T-helper 22 cell (primary cell): ENCODE data around the gene LAMTOR5.
"Not testable (repeated sequence)": the region's sequence is repeated elsewhere in the genome, so short reads cannot be mapped to it uniquely, and the experiment has no call there.

Experiments used
- DNase-seq: peaks from one replicate; pipeline ENCODE4 v3.0.0-alpha.2; 2020; ENCODE audit warnings: low read depth

Gene LAMTOR5

DNA sequence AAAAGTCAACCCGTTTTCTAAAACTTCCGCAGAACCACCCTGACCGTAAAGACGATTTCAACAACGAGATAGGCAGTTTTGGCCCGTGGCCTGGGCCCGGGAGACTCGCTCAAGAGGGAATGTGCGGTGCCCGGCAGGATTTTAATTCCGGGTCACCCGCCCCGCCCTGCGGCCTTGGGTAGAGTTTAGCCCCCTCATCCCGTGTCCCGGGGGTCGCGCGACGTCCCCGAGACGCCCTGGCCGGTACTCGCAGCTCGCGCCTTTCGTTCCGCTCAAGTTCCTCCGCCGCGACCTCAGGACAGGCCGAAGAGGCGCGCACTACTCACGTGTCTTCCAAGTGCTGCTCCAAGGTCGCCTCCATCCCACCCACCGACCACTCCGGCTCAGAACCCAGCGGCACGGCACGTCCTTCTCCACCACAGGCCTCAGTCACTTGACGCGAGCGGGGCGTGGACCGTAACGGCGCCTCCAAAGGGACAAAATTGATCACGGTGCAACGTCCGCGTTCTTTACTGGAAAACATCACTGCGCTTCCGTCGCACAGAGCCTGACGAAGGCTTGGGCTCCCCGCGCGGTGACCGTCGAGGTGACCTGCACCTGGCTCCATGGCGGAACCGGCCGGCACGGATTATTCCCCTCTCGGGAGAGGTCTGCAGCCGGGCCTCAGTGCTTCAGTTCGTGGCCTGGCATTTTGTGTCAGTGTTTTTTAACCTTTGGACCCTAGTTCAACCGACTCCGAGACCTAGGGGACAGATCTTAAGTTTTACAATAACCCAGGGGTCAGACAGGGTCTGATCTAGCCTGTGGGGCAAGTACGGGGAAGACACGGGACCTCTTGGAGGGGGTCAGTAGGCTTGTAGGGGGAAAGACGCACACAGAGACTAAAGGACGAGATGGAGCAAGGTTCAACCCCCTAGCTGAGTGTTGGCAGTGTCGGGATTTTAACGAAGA is at the start of gene LAMTOR5:
TSS of gene LAMTOR5 (minus strand) at position 435 of the 951 bp plus-strand sequence. CDS start at position 361, 74 bp downstream.
- DNase-seq, result peak; percentile 82

DNA sequence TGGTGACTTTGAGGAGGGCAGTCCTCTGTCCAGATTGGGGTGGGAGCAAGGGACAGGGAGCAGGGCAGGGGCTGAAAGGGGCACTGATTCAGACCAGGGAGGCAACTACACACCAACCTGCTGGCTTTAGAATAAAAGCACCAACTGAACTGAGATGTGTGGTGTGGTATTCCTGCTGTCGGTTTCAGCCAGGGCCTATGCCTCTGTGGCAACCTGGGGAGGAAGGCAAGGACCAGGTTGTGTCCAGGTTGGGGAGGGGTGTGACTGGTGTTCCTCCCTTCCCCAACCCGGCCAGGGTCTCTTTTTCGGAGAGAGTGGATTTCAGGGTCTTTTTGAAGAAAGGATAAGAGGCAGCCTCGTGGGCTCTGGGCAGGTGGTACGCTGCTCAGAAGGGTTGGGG is 49.7 kb upstream of the LAMTOR5 start:
- DNase-seq, result no peak

DNA sequence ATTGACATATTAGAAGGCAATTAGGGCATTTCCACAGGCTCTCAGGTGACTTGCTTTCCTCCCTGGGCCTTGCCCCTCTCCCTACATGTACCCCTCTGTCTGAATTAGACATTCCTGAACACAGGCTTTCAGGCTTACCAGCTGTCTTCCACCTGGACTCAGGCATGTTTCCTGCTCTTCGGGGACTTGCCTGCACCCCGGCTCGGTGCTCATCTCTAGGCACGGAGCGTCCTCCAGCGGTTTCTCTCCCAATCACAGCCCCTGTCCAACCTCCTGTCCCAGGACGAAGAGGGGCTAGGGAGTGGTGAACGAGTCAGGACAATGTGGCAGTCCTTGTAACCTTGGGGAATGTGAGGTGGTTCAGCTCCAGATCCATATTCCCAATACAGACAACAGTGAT is 47.7 kb upstream of the LAMTOR5 start:
- no peak for DNase-seq

DNA sequence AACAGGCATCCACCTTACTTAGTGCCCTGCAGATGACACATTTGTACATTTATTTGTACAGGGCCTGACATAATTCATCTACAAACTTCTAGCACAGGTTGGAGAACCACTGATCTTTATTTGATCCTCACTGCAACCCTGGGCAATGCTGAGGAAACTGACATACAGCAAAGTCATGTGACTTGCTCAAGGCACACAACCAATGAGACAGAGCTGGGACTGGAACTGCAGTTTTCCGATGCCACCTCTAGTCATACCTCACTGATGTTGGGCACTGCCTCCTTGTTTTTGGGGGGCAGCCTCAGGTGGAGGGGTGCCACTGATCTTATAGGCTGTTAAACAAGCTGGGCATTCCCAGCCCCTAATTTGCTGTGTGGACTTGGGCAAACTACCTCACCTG is 46.8 kb upstream of the LAMTOR5 start:
- no peak for DNase-seq

DNA sequence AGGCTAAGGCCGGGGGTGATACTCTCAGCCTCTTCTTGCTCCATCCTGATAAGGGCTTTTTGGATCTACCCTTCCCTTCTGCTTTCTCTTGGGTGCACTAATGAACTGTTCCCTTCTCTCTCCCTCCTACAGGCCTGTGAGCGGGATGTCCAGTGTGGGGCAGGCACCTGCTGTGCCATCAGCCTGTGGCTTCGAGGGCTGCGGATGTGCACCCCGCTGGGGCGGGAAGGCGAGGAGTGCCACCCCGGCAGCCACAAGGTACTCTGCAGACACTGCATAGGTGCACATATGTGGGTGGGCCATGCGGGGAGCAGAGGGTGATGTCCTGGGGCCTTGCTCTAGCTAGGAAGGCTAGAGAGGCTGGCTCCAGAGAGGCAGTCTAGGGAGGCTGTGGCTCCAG is 46.3 kb upstream of the LAMTOR5 start:
- DNase-seq, result no peak

DNA sequence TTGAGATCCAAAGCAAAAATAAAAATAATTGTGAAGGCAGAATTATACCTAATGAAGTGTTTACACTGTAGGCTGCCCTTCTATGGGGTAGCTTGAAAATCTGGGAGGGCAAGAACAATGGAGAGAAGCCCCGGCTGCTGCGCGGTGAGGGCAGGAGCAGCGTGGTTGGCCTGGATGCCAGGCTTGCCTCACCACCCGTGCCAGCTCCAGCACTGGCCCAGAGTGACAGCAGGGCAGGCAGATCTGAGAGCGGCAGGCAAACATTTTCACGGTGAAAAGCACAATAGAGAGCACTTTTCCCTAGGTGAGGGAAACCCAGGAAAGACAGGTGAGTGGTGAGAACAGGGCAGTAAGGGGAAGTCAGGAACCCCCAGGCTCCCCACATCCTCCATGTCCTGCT is 44.8 kb upstream of the LAMTOR5 start:
- DNase-seq, result no peak

DNA sequence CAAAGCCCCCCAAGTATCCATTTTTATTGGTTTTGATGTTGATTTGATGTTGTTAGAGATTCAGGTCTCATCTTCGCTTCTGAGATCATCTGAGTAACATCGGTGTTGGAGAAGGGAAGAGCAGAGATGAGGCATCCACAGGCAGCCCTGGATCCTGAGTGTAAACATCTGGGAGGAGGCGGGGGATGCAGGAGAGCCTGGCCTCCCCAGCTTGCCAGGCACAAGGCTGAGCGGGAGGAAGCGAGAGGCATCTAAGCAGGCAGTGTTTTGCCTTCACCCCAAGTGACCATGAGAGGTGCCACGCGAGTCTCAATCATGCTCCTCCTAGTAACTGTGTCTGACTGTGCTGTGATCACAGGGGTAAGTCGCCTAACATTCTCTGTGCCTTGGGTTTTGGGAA is 43.4 kb upstream of the LAMTOR5 start, which contains the start of gene PROK1:
TSS of gene PROK1 (plus strand) at position 221 of the 400 bp plus-strand sequence. CDS start at position 289, 68 bp downstream.
- DNase-seq, result no peak

DNA sequence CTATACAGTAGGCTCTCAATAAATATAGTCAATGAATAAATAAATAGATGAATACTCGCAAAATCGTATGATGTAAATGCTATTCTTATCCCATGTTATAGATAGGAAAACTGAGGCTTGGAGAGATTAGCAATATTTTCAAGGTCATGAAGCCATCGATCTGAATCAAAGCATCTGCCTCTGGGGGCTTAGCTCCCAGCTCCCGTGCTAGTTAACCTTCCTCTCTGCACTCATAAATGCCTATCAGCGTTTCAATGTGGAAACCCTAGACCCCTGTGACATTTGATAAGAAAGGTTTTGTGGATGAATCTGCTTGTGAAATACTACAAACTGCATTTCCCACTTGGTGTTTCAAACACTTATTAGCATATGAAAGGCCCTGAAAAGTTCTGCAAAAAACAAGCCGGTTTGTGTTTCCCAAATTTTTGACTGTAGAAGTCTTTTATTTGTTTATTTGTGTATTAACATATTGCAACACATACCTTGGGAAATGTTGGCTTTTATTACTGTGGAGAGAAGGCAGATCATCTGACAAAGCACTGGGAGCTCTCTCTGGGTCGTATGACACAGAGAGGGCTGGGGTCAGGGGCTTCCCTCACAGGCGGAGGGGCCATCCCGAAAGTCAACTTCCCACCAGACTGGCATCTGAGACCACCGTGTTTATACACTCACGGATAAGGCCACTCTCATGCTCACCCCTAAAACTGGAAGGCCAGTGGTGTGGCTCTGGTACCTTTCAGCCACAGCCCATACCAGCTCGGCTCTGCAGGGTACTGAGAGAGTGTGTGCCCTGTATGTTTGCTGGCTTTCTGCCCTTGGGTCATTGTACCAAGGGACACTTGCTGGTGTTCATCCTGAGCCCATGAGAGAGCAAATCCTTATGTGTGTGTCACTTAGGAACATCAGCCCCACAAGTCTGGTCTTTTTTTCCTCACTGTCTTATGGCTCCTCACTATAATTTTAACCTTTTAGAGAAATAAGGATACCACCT is 42.5 kb upstream of the LAMTOR5 start:
- no peak for DNase-seq

DNA sequence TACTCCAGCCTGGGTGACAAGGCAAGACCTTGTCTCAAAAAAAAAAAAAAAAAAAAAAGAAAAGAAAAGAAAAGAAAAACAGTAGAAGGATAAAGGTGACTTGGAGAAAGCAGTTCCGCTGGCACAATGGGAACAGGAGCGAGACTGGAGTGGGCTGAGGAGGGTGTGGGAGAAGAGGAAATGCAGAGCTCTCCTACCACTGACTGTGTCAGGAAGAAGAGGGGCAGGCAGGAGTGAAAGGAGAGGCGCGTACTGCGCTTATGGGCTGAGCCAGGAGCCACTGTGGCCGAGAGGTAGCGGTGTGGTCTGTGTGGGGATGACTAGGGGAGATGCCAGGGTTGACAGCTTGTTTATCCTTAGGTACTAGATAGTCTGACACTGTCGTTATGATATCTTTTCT is 37.1 kb upstream of the LAMTOR5 start:
- no peak for DNase-seq

DNA sequence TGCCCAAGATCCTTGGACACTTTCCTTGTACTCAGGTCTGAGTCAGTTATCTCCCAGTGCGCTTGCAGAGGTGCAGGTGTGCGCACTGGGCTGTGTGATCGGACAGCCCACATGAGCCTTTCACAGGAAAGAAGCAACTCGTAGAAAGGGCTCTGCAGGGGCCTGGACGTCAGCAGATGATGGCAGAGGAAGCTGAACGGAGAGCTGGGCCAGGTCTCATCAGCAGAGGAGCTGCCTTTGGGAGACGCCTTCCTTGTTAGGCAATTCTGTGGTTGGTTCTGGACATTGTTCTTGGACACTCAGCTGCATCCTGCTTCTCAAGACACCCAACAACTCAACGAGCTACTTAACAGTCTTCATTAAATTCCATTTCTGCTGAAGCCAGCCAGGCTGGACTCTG is 36.0 kb upstream of the LAMTOR5 start:
- DNase-seq, result no peak

DNA sequence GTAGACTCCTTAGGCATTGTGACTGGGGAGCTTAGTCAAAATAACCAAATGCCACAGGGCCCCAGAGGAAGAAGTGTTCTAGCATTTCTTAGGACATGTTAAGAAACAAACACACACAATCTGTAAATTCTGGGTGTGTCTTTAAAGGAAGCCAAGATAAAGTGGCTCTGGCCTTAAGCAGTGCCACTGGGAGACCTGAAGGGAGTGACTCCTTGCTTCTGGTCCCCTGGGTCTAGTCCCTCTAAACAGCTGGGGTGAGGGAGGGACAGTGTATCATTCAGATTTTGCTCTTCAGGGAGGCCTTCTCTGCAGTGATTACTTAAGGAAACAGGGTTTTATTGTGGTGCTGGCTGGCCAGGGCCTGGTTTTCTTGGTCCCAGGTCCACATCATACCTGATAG is 34.4 kb upstream of the LAMTOR5 start:
- no peak for DNase-seq

DNA sequence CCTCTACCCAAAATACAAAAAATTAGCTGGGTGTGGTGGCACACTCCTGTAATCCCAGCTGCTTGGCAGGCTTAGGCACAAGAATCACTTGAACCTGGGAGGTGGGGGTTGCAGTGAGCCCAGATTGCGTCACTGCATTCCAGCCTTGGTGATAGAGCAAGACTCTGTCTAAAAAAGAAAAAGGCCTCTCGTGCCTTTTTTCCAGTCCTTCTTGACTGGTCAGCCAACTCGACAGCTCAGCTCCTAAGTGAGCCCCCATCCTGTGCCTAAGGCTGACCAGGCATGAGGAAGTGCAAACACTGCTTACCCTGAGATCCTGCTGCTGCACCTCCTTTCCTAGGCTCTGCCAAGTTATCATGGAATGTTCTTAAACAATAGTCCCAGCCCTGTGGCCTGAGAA is 33.4 kb upstream of the LAMTOR5 start:
- DNase-seq, result no peak

DNA sequence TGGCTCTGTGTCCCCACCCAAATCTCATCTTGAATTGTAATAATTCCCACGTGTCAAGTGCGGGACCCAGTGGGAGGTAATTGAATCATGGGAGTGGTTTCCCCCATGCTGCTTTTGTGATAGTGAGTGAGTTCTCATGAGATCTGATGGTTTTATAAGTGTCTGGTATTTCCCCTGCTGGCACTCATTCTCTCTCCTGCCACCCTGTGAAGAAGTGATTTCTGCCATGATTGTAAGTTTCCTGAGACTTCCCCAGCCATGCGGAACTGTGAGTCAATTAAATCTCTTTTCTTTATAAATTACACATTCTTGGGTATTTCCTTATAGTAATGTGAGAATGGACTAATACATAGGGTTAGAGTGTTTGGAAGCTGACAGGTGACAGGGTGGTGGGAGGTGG is 32.4 kb upstream of the LAMTOR5 start:
- not testable (repeated sequence) for DNase-seq

DNA sequence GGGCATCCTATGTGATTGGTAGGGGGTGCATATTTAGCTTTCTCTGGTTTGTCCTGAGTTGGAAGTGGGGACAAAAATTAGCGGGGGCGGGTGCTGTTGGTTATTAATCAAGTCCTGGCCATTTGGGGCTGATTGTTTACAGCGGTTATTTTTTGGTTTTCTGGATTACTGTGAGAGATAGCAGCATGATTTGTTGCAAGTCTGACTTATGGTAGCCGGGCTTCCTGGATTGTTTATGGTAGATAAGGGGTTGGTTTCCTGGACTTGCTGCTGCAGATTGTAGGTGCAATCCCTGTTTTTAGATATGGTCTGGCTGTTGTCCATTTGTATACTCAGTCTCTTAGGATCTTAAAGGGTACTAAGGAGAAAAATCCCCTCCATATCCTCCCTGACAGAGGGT is 31.4 kb upstream of the LAMTOR5 start:
- no peak for DNase-seq

DNA sequence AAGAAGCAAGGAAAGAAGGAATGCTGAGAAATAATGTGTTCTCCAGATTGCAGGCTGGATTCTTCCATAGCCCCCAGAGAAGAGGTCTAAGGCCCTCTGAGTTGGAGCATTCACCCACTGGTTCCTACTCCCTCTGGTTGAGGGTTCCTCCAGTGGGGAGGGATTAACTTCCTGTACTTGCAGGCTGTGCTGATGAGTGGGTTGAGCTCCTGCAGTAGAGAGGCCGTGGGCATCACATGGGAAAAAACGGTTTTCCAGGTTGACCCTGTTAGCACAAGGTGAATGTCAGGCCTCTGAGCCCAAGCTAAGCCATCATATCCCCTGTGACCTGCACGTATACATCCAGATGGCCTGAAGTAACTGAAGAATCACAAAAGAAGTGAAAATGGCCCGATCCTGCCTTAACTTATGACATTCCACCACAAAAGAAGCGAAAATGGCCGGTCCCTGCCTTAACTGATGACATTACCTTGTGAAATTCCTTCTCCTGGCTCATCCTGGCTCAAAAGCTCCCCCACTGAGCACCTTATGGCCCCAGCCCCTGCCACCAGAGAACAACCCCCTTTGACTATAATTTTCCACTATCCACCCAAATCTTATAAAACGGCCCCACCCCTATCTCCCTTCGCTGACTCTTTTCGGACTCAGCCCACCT is 30.3 kb upstream of the LAMTOR5 start:
- DNase-seq, result not testable (repeated sequence)

DNA sequence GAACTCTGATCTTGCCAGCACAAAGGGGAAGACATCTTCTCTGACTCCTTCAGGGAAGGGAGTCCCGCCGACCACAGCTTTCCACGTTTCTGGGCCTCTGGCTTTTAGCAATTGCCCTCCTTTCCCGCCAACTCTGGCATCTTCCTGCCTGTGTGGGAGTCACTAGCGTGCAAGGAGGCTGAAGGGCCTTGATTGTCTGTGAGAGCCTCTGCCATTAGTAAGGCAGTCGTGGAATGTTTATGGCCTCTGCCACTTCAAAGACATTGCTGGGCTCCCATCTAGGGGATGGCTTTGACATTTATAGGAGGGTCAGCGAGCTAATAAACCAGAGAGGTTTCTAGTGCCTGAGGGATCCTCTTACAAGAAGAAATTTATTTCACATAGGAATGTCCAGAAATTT is 29.1 kb upstream of the LAMTOR5 start:
- no peak for DNase-seq

DNA sequence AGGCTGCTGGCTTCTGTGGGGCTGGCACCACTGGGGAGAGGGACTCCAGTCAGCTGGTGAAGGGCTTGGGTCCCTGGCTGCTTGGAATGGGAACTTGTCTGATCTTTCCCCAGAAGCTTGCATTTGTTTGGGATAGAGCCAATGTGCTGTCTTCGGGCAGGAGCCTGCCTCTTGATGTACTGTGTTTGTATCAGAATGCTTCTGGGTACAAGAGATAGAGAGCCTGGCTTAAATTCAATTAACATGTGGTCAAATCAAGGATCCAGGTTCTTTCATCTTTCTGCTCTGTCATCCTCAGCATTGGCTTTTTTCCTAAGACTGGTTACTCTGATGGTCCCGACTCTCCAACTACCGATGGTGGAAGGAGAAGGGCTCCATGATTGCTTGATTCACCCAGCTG is 27.5 kb upstream of the LAMTOR5 start:
- DNase-seq, result no peak

DNA sequence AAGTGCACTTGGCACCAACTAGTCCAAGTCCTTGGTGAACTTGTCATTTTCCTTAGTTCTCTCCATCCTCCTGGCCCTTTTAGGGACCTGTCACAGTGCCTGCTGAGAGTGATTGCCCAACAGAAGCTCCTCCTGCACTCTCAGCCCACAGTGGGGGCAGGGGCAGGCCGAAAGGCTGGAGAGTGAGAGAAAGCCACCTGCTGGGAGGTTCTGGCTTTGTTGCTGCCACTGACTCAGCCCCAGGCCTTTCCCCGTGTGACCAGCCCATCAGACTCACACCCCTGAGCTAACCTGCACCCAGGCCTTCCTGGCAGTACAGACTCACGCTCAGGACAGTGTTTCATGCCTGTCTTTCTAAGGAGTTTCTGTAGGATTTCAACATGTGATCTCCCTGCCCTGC is 26.3 kb upstream of the LAMTOR5 start:
- DNase-seq, result no peak

DNA sequence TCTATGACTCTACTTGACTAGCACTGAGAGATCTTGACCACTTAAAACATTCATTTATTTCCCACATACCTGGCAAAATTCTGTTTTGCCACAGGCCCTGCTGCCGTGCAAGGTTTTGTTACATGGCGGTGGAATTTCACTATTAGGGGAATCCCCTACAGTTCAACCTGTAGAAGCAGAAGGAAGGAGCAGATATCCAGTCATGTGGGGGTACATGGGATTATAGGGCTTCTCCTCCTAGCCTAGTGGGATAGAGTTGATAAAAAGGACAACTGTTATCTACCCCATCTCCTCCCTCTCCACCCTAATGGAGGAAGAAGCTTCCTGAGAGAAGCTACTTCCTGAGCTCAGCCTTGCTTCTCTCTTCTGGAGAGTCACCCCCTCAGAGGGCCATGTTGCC is 25.7 kb upstream of the LAMTOR5 start:
- DNase-seq, result no peak

DNA sequence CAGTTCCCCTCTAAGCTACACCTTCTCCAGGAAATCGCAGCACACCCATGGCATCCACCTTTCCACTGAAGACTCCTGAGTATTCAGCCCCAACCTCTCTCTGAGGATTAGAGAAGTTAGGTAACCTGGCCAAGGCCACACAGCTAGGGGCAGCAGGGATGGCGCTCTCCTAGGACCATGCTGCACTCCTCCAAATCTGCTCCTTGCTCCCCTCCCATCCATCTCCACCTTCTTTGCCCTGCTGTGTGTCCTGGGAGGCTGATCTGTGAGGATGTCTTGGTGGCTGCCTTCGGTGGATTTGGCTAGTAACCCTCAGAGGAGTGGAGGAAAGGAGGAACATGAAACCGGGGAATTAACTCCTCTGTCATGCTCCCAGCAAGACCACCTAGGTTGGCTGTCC is 23.4 kb upstream of the LAMTOR5 start:
- no peak for DNase-seq

DNA sequence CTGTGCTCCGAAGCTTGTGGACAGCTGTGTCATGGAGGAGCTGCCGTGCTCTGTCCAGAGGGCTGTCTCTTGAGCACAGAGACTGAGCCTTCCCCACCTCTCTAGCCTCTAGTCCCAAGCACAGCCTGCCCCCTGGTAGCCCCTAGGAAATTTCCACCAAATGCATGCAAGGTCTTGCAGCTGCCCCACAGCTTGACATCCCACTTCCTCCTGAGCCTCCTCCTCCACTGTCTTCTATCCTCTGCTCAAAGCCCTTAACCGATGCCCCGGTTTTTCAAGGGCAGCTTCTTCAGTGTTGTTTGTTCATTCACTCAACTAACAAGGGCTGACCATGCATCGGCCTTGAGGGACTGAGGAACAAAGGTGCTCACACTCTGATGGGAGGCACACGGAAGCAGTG is 22.9 kb upstream of the LAMTOR5 start:
- no peak for DNase-seq

DNA sequence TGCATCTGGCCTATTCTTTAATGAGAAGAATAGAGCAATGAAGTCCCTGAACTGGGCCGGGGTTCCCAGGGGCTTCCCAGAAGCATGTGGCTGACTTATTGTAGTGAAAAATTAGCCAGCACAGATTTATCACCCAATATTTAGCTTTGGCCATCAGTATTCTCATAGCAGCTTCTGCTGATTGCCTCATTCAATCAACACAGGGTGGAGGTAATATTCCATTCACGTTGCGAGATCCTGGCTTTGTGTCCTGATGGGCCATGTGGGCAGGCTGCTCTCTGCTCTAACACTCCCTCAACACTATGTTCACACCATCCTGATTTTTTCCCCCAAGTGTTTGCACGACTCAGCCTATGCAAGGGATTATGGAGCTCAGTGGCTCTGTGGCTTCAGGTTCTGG is 21.5 kb upstream of the LAMTOR5 start:
- DNase-seq, result no peak
